Neutrophil (primary cell): ENCODE data around the gene LY6G5C.

Source experiments
- H3K27ac ChIP-seq: fragments of 200-600 bp; sonication (generic); 2 replicates; pipeline ENCODE4 v1.5.1; 2016; ENCODE audit warnings: mild to moderate bottlenecking, moderate library complexity
- H3K27me3 ChIP-seq: fragments of 200-600 bp; sonication (generic); 2 replicates; pipeline ENCODE4 v1.6.0; 2016; ENCODE audit warnings: mild to moderate bottlenecking
- H3K36me3 ChIP-seq: fragments of 200-600 bp; sonication (generic); 2 replicates; pipeline ENCODE4 v1.5.1; 2017
- H3K4me1 ChIP-seq, 2 experiments: fragments of 200-600 bp in 1 of 2; sonication (generic) in 1 of 2; 1 replicate in 1 of 2; 2 replicates in 1 of 2; pipeline versions ENCODE4 v1.5.1 to v1.6.1; 2013 to 2016; ENCODE audit warnings: low read depth in 1 of 2, low read length in 1 of 2, mild to moderate bottlenecking in 1 of 2, moderate library complexity in 1 of 2; ENCODE audit not compliant: control insufficient read depth in 1 of 2, insufficient read depth in 1 of 2
- H3K4me3 ChIP-seq, 2 experiments: fragments of 200-600 bp in 1 of 2; sonication (generic) in 1 of 2; 1 replicate in 1 of 2; 2 replicates in 1 of 2; pipeline ENCODE4 v1.5.1; 2013 to 2016; ENCODE audit warnings: low read depth in 1 of 2, low read length in 1 of 2, mild to moderate bottlenecking in 1 of 2, moderate library complexity in 1 of 2
- H3K9me3 ChIP-seq: fragments of 200-600 bp; sonication (generic); 2 replicates; pipeline ENCODE4 v1.5.1; 2016
- CTCF ChIP-seq: fragments of 200-600 bp; sonication (generic); IDR thresholded peaks from 2 replicates; pipeline ENCODE4 v1.5.1; 2016; ENCODE audit warnings: antibody characterized with exemption

The LY6G5C gene

GRCh38 chr6:31631209-31631608 is 49.7 kb downstream of the LY6G5C start:
- Histone ChIP-seq H3K27me3 (no peaks in the 10 kb centered on the region), H3K36me3 (peaks cover 100% of the 10 kb centered on the region)
- no peak for TF ChIP-seq CTCF

GRCh38 chr6:31630177-31630934 is 50.5 kb downstream of the LY6G5C start:
- H3K9me3 ChIP-seq, result no peaks in the 10 kb centered on the region
- no peak for TF ChIP-seq CTCF
- peaks cover 100% of the 10 kb centered on the region for H3K36me3 ChIP-seq
- H3K27ac ChIP-seq, result no peak overlapping the region
- no peaks in the 10 kb centered on the region for H3K4me1 ChIP-seq
- no peak overlapping the region for H3K4me3 ChIP-seq
- no peaks in the 10 kb centered on the region for H3K27me3 ChIP-seq

More at GRCh38 chr6:31631209-31631608, 49.7 kb downstream of the LY6G5C start:
- Histone ChIP-seq H3K4me3 (no peak overlapping the region), H3K27ac (no peak overlapping the region), H3K4me1 (no peaks in the 10 kb centered on the region), H3K9me3 (no peaks in the 10 kb centered on the region)

GRCh38 chr6:31629014-31629413 is 51.9 kb downstream of the LY6G5C start:
- Histone ChIP-seq H3K36me3 (peaks cover 100% of the 10 kb centered on the region), H3K4me3 (no peak overlapping the region), H3K27ac (no peak overlapping the region), H3K9me3 (no peaks in the 10 kb centered on the region), H3K4me1 (no peaks in the 10 kb centered on the region), H3K27me3 (no peaks in the 10 kb centered on the region)
- TF ChIP-seq CTCF, result no peak

- H3K36me3 ChIP-seq, result peaks cover 95% of the 10 kb centered on the region
- H3K4me3 ChIP-seq, result no peak overlapping the region
- H3K4me1 ChIP-seq, result peaks cover 4 to 7% of the 10 kb centered on the region in 2 experiments
- H3K9me3 ChIP-seq, result no peaks in the 10 kb centered on the region
- no peak for TF ChIP-seq CTCF
- no peak overlapping the region for H3K27ac ChIP-seq
- no peaks in the 10 kb centered on the region for H3K27me3 ChIP-seq
Observed at GRCh38 chr6:31627690-31628287, 53.1 kb downstream of the LY6G5C start.

- H3K27me3 ChIP-seq, result no peaks in the 10 kb centered on the region
- H3K4me1 ChIP-seq, result peaks cover 13 to 15% of the 10 kb centered on the region in 2 experiments
- H3K4me3 ChIP-seq, result no peak overlapping the region
- peaks cover 86% of the 10 kb centered on the region for H3K36me3 ChIP-seq
- no peak overlapping the region for H3K27ac ChIP-seq
- TF ChIP-seq CTCF, result no peak
- H3K9me3 ChIP-seq, result no peaks in the 10 kb centered on the region
Observed at GRCh38 chr6:31626952-31627351, 53.9 kb downstream of the LY6G5C start.
